Measurements from ENCODE around the gene SSC5D. TPM values are rescaled to one million over a fixed set of nuclear protein-coding genes. Genes with fewer than 3 reads are reported as not detected.

Gene SSC5D
- polyA plus RNA-seq (2012; ENCODE audit: low read depth, missing spikeins): 0.09 TPM

DNA sequence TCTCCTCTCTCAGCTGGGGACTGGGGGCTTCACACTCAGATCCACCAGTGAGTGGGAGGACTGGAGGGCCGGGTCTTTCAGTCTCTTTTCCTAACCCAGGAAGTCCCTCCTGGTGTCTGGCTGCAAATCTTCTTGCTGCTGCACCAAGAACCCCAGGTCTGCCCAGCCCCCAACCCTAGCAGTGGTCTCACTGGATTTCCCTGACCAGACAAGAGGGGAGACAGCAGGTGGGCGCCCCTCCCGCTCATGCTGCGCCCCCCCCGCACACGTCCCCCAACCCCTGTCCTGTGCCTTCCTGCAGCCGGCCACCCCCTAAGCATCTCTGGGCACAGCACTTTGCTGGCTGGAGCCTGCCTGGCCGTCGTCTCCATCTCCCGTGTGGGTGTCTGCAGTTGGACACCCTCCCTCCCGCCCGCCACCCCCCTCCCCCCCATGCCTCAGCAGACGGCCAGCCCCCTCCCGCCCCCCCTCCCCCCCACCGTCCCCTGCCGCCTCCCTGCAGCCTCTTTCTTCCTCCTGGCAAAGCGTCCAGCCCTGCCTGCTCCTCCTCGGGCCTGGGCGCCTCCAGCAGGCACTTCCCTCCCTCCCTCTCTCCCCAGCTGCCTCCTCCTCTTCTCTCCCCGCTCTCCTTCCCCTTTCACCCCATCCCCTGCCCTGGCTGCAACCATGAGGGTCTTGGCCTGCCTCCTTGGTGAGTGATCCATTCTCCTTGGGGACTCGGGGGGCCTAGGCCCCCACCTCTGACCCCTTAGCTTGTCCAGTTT lies at the start of gene SSC5D:
Gene SSC5D (plus strand): TSS at position 513 of the 764 bp plus-strand sequence. CDS start 154 bp downstream, at position 667.
- no peak for DNase-seq (ENCODE audit: insufficient read length, low spot score)
- no peak for FAIRE-seq
- no peak for TF ChIP-seq POLR2A (IDR thresholded peaks at IDR 0.05; ENCODE audit: low read depth, low read length)
- no peak for TF ChIP-seq SPI1 (IDR thresholded peaks at IDR 0.05; ENCODE audit: low read depth, low read length)
- TF ChIP-seq POLR2AphosphoS5 (IDR thresholded peaks at IDR 0.05; ENCODE audit: low read depth, low read length): no peak
- no peak for TF ChIP-seq PAX5 (IDR thresholded peaks at IDR 0.05; ENCODE audit: insufficient read depth, low read length, severe bottlenecking)
- TF ChIP-seq POU2F2 (IDR thresholded peaks at IDR 0.05; ENCODE audit: low read depth, low read length): no peak
- no peak for TF ChIP-seq TAF1 (IDR thresholded peaks at IDR 0.05; ENCODE audit: low read depth, low read length)

GRCh38 chr19:55439052-55439451 lies 49.2 kb upstream of the SSC5D start:
- DNase-seq (ENCODE audit: insufficient read length, low spot score) (no peak), FAIRE-seq (no peak)
- TF ChIP-seq TAF1 (IDR thresholded peaks at IDR 0.05; ENCODE audit: low read depth, low read length): no peak
- TF ChIP-seq PAX5 (IDR thresholded peaks at IDR 0.05; ENCODE audit: insufficient read depth, low read length, severe bottlenecking): no peak
- no peak for TF ChIP-seq POLR2A (IDR thresholded peaks at IDR 0.05; ENCODE audit: low read depth, low read length)
- no peak for TF ChIP-seq POLR2AphosphoS5 (IDR thresholded peaks at IDR 0.05; ENCODE audit: low read depth, low read length)
- TF ChIP-seq POU2F2 (IDR thresholded peaks at IDR 0.05; ENCODE audit: low read depth, low read length): no peak
- no peak for TF ChIP-seq SPI1 (IDR thresholded peaks at IDR 0.05; ENCODE audit: low read depth, low read length)

- DNase-seq (ENCODE audit: insufficient read length, low spot score) (no peak), FAIRE-seq (no peak)
- TF ChIP-seq SPI1 (IDR thresholded peaks at IDR 0.05; ENCODE audit: low read depth, low read length): no peak
- no peak for TF ChIP-seq TAF1 (IDR thresholded peaks at IDR 0.05; ENCODE audit: low read depth, low read length)
- no peak for TF ChIP-seq POLR2AphosphoS5 (IDR thresholded peaks at IDR 0.05; ENCODE audit: low read depth, low read length)
- TF ChIP-seq POLR2A (IDR thresholded peaks at IDR 0.05; ENCODE audit: low read depth, low read length): no peak
- TF ChIP-seq POU2F2 (IDR thresholded peaks at IDR 0.05; ENCODE audit: low read depth, low read length): no peak
- TF ChIP-seq PAX5 (IDR thresholded peaks at IDR 0.05; ENCODE audit: insufficient read depth, low read length, severe bottlenecking): no peak
These were observed 47.7 kb upstream of the SSC5D start for GRCh38 chr19:55440411-55441105.

- TF ChIP-seq POLR2AphosphoS5 (IDR thresholded peaks at IDR 0.05; ENCODE audit: low read depth, low read length) (no peak), SPI1 (IDR thresholded peaks at IDR 0.05; ENCODE audit: low read depth, low read length) (peak; percentile 54)
- FAIRE-seq (no peak), DNase-seq (ENCODE audit: insufficient read length, low spot score) (no peak)
These were observed 46.9 kb upstream of the SSC5D start for GRCh38 chr19:55441319-55441691.

GRCh38 chr19:55441692-55442321 lies 46.4 kb upstream of the SSC5D start:
- DNase-seq (ENCODE audit: insufficient read length, low spot score) (no peak), FAIRE-seq (no peak)
- TF ChIP-seq TAF1 (IDR thresholded peaks at IDR 0.05; ENCODE audit: low read depth, low read length): no peak
- TF ChIP-seq POLR2AphosphoS5 (IDR thresholded peaks at IDR 0.05; ENCODE audit: low read depth, low read length): no peak
- no peak for TF ChIP-seq POU2F2 (IDR thresholded peaks at IDR 0.05; ENCODE audit: low read depth, low read length)
- no peak for TF ChIP-seq PAX5 (IDR thresholded peaks at IDR 0.05; ENCODE audit: insufficient read depth, low read length, severe bottlenecking)
- TF ChIP-seq SPI1 (IDR thresholded peaks at IDR 0.05; ENCODE audit: low read depth, low read length): no peak
- TF ChIP-seq POLR2A (IDR thresholded peaks at IDR 0.05; ENCODE audit: low read depth, low read length): no peak

DNA sequence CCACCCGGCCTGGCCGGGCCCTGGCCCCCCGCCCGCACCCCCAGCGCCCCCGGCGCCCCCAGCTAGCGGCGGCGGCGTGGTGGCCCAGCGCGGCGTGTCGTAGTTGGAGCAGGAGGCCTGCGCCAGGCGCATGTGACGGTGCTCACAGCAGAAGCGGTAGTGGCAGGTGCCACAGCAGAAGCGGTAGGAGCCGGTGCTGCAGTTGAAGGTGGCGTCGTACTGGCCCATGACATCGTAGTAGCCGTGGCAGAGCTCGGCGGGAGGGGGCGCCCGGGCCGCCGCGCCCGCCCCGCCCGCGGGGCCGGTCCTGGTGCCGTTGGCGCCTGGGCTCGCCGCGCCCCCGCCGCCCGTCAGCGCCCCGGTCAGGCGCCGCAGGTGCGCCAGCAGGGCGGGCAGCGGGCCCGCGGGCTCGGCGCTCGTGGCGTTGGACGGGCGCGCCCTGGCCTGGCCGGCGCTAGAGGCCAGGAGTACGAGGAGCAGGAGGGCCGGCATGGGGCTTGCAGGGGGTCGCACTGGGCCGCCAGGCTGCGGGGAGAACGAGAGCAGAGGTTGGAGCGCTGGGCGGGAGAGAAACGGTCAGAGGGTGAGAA lies 45.8 kb upstream of the SSC5D start:
- FAIRE-seq: no peak
- TF ChIP-seq POLR2A (IDR thresholded peaks at IDR 0.05; ENCODE audit: low read depth, low read length): no peak
- no peak for TF ChIP-seq TAF1 (IDR thresholded peaks at IDR 0.05; ENCODE audit: low read depth, low read length)
- TF ChIP-seq POU2F2 (IDR thresholded peaks at IDR 0.05; ENCODE audit: low read depth, low read length): no peak
- no peak for TF ChIP-seq SPI1 (IDR thresholded peaks at IDR 0.05; ENCODE audit: low read depth, low read length)
- TF ChIP-seq POLR2AphosphoS5 (IDR thresholded peaks at IDR 0.05; ENCODE audit: low read depth, low read length): no peak
- no peak for TF ChIP-seq PAX5 (IDR thresholded peaks at IDR 0.05; ENCODE audit: insufficient read depth, low read length, severe bottlenecking)
- DNase-seq (ENCODE audit: insufficient read length, low spot score): no peak

GRCh38 chr19:55443045-55443823 lies 45.0 kb upstream of the SSC5D start, which contains the start of gene SHISA7:
Gene SHISA7, minus strand, starts transcription at chr19:55443300. Its CDS starts 437 bp downstream, at chr19:55442863.
- TF ChIP-seq SPI1 (IDR thresholded peaks at IDR 0.05; ENCODE audit: low read depth, low read length) (no peak), PAX5 (IDR thresholded peaks at IDR 0.05; ENCODE audit: insufficient read depth, low read length, severe bottlenecking) (no peak), TAF1 (IDR thresholded peaks at IDR 0.05; ENCODE audit: low read depth, low read length) (no peak), POLR2AphosphoS5 (IDR thresholded peaks at IDR 0.05; ENCODE audit: low read depth, low read length) (no peak), POLR2A (IDR thresholded peaks at IDR 0.05; ENCODE audit: low read depth, low read length) (no peak), POU2F2 (IDR thresholded peaks at IDR 0.05; ENCODE audit: low read depth, low read length) (no peak)
- FAIRE-seq (no peak), DNase-seq (ENCODE audit: insufficient read length, low spot score) (no peak)

DNA sequence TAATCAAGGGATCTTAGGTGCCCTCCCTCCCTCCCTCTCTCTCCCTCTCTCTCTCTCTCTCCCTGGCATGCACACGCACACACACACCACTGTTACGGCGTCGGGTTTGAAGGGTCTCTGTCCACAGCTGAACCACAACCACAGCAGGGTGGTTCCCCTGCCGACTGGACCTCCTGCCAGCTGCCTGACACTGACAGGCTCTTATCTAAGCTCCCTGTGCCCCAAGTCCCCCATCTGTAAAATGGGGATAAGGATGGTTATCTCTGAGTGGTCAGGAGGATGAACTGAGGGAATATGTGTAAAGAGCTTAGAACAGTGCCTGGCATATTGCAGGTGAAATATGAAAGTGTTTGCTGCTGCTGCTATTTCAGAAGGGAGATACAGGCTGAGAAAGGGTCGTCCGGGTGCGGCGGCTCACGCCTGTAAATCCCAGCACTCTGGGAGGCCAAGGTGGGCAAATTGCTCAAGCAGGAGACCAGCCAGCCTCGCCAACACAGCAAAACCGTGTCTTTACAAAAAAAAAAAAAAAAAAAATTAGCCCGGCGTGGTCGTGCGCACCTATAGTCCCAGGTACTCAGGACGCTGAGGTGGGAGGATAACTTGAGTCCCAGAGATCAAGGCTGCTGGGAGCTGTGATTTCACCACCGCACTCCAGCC lies 44.3 kb upstream of the SSC5D start:
- DNase-seq (ENCODE audit: insufficient read length, low spot score) (no peak), FAIRE-seq (no peak)

More for the DNA sequence above, 44.3 kb upstream of the SSC5D start:
- no peak for TF ChIP-seq POU2F2 (IDR thresholded peaks at IDR 0.05; ENCODE audit: low read depth, low read length)
- TF ChIP-seq POLR2AphosphoS5 (IDR thresholded peaks at IDR 0.05; ENCODE audit: low read depth, low read length): no peak

Measured in GM12891 (cell line).